Hematopoietic multipotent progenitor cell (in vitro differentiated cells): Measurements from ENCODE around the gene DMD. TPM values are rescaled to one million over a fixed set of nuclear protein-coding genes. Genes with fewer than 3 reads are reported as not detected.
A peak's percentile ranks its signal among the peaks of the same experiment; 100 is the strongest.

Source experiments
- DNase-seq, 3 donors: peaks; one replicate each; pipeline ENCODE4 v3.0.0-alpha.2; 2011 to 2015; ENCODE audit warnings: low read depth in 2 of 3, low spot score in 2 of 3
- total RNA-seq: library from RNA; depleted of rRNA; stranded (reverse); fragments of >200 nt; gene quantifications from one replicate; pipeline ENCODE4 v1.2.3, GENCODE V29; 2012

Gene DMD
- total RNA-seq, 1 donor: 0.54 TPM

DNA sequence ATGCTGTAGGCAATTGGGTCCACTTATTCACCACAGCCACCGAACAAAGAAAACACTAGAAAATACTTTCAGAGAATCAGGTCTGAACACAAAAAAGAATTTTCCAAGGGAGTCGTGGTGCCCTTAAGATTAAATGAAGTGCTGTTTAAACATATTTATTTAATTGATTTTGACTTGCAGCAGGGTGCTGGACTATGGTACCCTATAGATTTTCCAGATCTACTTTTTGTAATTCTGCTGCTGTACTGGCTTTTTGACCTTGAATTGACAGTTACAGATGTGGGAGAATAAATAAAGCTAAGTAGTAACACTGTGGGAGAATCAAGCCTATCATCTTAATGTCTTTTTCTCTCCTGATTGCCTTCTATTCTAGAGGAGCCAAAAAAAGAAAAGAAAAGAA is 1404.2 kb downstream of the DMD start:
- no peak for DNase-seq

DNA sequence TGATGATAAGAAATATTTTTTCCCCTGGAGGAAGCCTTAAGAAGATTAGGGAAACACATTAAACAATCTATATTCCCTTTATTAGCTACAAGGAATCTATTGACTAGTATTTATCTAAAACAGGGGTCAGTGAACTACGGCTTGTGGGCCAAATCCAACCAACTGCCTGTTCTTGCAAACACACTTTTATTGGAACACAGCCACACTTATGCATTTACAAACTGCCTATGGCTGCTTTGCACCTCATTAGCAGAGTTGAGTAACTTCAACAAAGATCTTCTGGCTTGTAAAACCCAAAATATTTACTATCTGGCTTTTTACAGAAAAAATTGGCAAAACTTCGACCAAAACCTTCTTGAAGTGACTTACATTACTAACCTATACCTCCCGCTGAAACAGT is 1405.6 kb downstream of the DMD start:
- DNase-seq: no peak

DNA sequence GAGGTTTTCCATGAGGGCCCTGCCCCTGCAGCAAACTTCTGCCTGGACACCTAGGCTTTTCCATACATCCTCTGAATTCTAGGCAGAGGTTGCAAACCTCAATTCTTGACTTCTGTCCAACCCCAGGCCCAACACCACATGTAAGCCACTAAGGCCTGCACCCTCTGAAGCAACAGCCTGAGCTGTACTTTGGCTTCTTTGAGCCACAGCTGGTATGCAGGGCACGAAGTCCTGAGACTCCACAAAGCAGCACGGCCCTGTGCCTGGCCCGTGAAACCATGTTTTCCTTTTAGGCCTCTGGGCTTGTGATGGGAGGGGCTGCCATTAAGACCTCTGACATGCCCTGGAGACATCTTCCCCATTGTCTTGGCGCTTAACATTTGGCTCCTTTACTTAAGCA is 1411.1 kb downstream of the DMD start:
- no peak for DNase-seq

DNA sequence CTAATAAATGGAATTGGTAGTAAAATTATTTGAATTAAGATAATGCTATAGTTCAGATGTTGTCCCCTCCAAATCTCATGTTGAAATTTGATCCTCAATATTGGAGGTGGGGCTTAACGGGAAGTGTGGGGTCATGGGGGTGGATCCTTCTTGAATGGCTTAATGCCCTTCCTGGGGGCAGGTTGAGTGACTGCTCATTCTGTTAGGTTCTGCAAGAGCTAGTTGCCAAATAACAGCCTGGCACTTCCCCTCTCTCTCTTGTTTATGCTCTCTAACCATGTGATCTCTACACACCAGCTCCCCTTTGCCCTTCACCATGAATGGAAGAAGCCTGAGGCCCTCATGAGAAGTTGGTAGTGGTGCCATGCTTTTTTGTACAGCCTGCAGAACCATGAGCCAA is 1414.7 kb downstream of the DMD start:
- DNase-seq: no peak

DNA sequence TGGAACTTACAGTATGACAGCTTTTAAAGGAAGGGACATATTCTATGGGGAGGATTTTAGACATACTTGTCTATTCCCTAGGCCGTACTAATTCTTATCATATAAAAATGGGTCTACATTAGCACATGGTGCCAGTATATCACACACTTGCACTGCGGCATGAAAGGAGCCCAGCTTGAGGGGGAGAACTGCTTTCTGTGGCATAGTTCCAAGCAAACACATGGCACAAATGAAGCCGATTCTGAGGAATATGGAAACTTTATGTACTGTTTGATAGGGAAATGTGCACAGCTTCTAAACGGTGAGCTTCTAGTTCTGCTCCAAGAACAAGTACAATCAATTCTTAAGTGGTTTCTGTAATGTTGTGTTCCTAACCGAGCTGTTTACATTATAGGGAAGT is 1463.9 kb downstream of the DMD start:
- no peak for DNase-seq

DNA sequence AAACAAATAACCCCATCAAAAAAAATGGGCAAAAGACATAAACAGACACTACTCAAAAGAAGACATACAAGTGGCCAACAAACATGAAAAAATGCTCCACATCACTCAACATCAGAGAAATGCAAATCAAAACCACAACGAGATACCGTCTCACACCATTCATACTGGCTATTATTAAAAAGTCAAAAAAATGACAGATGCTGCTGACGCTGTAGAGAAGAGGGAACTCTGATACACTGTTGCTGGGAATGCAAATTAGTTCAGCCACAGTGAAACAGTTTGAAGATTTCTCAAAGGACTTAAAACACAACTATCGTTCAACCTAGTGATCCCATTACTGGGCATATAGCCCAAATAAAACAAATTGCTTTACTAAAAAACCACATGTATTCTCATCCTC is 1468.3 kb downstream of the DMD start:
- no peak for DNase-seq

DNA sequence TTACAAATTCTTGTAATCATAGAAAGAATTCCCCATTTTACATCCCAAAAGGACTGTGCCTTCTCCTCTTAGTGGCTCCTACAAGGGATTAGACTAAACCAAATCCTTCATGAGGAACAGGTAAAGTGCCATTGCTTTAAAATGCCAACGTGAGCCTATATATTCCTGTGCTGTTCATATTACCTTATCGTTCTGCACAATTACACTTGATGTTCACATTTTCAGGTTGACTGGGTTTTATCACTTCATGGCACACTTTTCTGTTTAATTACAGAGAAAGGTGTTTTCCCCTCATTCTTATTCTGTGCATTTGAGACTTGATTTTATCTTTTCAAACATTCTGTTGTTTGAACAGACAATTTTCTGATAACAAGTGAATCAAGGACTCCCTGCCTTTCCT is 1493.9 kb downstream of the DMD start:
- DNase-seq: no peak

DNA sequence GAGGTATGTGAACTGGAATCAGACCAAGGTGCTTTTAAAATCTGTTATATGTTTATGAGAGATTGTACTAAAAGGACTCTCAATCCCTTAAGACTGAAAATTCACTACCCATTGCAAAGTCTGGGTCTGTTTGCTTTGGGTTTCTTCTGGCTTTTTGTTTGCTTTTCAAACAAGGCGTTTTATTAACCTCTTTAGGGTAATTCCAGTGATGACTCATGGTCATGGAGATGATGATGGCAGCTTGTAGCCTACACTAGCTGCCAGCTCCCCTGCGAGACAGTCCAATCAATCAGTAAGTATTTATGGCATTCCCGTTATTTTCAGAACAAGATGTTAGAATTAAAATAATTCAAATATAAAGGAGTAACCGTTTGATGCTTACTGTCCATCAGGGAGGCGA is 1495.7 kb downstream of the DMD start:
- no peak for DNase-seq

DNA sequence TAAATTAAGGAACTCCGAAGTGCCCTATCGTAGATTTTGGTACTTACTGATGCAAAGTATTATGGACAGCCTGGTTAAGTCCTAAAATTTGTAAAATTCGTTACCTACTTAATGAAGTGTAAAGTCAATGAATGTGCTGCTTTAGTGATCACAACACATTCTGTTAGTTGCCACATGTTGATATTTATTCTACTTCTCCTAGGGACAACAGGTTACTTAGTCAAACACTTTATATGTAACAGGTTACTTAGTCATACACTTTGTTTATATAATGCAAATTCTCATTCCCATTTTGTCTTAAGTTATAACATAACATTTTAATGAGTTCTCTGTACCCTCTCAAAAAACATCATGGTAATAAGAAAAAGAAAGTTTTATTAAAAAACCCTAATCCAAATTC is 1496.6 kb downstream of the DMD start:
- no peak for DNase-seq

DNA sequence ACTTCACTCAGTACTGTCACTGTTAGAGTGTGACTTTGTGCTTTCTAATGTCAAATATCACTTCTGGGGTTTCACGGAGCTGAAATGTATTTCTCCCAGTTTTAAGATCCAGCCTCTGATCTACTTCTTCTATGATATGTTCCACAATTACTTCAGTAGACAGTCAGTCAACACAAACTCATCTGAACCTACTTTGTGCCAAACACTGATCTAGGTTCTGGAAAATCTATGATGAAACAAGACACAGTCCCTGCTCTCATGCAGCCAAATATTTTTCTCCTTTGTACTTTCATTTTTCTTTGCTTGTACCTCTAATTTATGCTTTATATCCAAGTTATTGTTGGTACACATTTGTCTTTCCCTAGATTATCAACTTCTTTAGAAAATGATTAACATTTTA is 1498.2 kb downstream of the DMD start:
- DNase-seq: no peak

DNA sequence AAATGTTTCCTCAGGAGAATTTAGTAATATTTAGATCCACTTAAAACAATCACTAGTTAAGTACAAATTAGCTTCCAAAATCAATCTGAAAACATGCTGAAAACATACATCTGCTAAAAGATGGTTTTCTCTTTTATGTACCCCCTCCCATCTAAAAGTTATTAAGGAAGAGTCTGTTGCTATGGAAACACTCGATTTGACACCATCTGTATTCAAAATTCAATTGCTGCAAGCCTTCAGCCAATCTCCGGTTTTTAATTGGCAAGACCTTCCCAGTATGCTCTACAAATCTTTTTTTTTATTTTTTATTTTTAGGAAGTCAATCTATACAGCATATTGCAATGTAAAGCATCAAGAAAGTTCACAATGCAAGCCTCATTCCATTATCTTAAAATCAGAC is 1500.2 kb downstream of the DMD start:
- DNase-seq: no peak

DNA sequence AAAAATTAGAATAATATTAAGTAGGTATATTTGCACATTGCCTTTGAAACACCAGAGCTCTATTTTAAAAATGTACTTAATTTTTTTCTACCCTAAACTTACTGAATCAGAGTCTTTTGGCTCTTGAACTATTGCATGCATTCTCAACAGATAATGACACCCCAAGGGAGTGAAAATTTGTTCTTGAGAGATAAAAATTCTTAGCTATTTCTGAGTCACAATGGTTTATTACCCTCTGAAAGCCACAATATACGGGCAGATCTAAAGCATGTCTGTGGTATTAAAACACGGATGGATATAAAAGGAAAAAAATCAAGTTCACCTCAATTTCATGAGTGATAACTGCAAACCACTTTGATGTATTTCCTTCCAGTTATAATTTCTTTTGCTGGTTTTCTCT is 1503.2 kb downstream of the DMD start:
- DNase-seq: no peak

DNA sequence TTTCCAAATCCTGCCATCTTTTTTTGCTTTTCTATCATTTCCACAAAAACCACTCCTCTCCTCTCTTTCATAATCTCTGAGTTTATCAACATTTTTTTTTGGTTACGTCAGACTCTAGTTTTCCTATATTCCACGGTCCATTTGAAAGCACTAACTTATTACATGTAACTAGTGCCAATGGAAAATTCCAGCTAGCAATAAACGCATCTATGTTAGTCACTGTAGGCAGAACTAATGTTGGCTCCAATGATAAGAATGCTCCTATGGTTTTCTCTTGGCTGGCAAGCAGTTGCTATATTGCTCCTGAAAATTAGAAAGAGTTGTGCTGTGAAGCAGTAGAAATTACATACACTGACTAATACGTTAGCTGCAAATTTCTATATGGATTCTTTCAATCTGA is 1504.9 kb downstream of the DMD start:
- DNase-seq: no peak

DNA sequence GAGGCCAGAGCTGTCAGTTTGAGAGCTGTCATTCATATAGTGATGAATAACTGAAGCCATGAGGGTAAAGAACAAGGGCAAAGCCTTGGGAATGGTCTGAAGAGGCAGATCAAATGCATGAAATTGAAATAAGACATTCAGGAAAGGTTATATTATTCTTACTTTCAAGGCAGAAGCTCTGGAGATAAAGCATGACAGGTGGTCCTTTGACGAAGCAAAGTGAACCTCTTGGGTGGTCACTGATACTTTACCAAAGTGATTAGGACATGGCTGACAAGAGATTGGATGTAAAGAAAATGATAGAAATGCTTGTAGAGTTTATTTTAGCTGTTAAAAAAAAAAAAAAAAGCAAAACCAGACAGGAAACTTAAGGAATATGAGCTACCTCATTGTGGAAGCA is 1505.5 kb downstream of the DMD start:
- DNase-seq: no peak

DNA sequence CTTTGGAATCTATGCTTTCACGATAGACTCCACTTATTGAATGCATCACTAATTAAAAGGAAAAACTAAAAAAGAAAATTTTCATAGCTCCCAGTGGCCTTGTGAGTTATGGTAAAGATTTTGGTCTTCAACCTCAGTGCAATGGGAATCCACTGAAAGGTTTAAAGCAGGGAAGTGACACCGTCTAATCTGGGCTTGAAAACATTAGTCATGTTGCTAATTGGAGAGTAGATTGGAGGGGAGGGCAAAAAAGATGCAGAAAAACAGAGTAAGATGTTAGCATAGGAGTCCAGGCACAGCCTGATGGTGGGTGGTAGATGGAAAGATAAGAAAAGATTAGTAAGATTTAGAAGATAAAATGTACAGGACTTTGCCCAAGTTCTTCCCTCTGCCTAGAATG is 1506.4 kb downstream of the DMD start:
- DNase-seq: no peak

DNA sequence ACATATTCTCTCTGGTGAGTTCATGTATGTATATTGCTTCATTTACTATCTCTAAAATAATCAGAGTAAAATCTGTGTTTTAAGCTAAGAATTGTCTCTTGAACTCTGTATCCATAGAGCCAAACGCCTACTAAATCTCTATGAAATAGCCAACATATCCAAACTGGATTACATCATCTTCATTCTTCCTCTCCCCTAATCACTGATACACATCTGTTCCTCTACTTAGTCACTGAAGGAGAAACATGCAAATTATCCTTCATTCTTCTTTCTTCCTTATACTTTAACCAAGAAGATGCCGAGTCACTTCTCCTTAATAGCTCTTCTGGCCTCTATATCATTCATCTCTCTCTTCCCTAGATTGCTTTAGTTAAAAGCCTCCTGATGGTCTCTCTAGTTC is 1509.1 kb downstream of the DMD start:
- no peak for DNase-seq

DNA sequence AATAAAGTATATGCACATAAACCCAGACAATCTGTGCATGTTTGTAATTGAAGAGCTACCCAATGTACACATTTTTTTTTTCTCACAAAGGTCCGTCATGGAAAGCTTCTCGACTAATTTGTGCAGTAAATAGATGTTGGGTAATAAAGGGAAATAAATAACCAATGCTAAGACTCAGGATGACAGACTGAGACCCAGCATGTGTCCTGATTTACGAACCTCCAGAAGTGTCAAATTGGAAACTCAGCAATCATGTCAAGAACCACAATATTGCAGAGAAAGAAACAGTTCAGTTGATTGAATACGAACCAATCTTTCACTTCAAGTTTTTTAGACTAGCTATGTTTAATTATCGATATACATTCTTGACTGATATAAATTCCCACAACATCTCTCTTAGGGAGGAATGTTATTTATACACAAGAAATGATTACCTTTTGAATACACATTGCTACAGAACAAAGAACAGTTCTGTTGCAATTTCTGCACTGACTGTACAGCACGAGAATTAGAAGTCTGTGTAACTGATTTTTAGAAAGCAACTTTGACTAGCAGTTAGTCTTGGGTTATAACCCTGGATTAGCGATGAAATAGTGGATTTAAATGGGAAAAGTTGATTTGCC is 1513.9 kb downstream of the DMD start:
- no peak for DNase-seq

DNA sequence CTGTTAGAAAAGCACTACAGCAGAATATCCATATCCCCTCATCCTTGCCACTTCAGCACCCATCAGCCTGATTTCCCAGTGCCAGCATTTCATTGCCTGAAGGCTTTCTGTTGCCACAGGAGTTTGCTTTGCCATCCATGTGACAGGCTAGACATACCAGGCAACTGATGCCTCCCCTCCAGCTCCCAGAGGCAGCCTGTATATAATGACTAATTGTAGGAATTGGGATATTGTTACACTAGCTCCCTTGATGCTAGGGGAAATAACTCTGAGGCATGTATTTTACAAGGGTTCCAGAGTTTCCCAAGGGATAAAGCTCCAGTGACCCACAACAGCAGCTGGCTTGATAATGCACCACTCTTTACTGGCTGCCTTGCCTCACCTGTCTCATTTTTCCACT is 1531.5 kb downstream of the DMD start:
- no peak for DNase-seq

DNA sequence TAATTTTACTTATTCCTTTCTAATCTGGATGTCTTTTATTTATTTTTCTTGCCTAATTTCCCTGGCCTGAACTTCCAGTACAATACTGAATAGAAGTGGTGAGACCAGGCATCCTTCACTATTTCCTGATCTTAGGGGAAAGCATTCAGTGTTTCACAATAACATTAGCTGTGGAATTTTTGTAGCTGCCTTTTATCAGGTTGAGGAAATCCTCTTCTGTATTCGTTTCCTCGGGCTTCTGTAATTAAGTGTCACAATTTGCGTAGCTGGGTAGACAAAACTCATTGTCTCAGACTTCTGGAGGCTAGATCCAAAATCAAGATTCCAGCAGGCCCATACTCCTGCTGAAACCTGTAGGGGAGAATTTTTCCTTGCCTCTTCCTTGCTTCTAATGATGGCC is 1541.1 kb downstream of the DMD start:
- no peak for DNase-seq

DNA sequence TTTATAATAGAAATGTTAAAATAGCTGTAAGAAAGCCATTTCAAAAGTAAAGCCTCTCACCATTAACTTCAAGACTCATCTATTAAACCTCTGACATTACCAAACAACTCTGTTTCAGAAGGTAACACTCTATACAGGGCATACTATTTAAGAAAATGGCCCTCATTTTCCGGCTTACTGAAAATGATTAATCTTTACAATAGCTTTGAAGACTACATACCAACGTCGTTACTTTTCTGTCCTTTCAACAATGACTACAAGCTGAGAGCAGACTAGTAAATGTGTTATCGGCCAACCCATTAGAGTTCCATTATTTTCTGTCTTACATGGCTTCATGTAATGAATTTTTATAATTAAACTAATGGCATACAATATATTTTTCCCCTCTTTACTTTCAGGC is 1545.9 kb downstream of the DMD start:
- no peak for DNase-seq

DNA sequence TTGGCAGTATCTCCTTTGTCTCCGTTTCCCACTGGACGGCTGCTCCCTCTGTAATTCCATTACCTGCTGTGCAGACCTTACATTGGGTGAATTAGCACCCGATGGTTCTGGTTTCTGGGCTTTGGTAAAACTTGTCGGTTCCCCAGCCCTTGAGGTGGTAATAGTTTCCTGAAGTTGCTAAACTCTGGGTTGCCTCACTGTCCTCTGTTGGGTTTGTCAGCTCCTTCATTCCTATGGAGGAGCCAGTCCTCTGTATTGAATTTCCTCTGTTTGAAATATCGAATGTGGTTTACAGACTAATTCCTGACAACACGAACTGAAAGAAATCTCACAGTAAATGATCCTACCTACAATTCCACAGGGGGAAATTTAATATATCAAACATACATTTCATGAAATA is 1548.2 kb downstream of the DMD start:
- DNase-seq: no peak

DNA sequence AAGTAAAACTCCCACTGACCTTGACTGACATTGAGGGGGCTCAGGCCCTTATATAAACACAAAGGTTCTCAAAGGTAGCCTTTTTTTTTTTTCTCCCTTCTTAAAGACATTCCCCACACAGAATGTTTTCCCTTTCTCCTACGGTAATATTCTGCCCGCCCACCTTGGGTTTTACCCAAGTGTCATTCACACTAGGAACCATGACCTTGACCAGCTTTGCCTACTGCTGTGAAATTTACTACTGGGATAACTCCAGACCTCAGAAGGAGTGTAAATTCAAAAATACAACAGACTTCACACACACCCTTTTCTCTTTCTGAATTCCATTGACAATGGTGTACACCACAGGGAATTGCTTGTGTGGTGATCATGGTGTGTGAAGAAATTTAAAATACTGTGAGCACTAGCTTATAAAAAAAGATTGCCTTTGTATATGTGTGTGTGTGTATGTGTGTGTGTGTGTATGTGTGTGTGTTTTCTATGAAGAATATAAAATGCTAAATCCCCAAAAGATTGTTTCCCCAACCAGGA is 1550.0 kb downstream of the DMD start:
- DNase-seq: no peak

DNA sequence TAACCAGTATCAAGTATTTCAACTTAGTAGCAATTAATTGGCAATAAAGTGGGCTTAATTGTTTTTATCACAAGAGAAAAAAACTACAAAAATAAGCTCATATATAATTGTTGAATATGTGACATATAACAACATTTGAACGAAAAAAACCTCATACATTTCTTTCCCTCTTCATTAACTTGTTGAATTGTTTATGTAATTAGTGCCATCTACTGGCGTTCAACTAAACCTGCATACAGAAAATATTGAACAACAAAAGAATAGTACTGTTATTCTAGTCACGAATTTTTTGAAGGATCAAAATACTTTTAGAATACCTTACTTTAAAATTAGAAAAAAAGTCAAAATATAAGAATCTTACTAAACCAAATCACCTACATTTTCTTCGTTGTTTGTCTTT is 1553.0 kb downstream of the DMD start:
- DNase-seq: peak in 2 of 3 donors; percentile 0 to 50
